Upper lobe of left lung (tissue), 4 donors: ENCODE data around the gene COQ7.
A peak's percentile ranks its signal among the peaks of the same experiment; 100 is the strongest.

Experiments used
- CTCF ChIP-seq, 6 experiments: fragments of 450-650 bp in 4 of 6; fragments of 200-600 bp in 2 of 6; sonication (generic) in 2 of 6; IDR thresholded peaks; one replicate each; pipeline ENCODE4 v1.5.1; 2016 to 2019; ENCODE audit warnings: antibody characterized with exemption in 6 of 6
- POLR2A ChIP-seq, 4 donors: fragments of 450-650 bp; IDR thresholded peaks; one replicate each; pipeline ENCODE4 v1.5.1; 2016 to 2017; ENCODE audit warnings: antibody characterized with exemption in 4 of 4, mild to moderate bottlenecking in 2 of 4

- TF ChIP-seq POLR2A (IDR thresholded peaks at IDR 0.05), result no peak
- TF ChIP-seq CTCF (IDR thresholded peaks at IDR 0.05), result peak in 3 of 6 experiments; percentile 34 to 51 (median 51)
Observed at GRCh38 chr16:19115148-19116021, 48.0 kb downstream of the COQ7 start.
